ENCODE results near the gene FAM20C.

DNA sequence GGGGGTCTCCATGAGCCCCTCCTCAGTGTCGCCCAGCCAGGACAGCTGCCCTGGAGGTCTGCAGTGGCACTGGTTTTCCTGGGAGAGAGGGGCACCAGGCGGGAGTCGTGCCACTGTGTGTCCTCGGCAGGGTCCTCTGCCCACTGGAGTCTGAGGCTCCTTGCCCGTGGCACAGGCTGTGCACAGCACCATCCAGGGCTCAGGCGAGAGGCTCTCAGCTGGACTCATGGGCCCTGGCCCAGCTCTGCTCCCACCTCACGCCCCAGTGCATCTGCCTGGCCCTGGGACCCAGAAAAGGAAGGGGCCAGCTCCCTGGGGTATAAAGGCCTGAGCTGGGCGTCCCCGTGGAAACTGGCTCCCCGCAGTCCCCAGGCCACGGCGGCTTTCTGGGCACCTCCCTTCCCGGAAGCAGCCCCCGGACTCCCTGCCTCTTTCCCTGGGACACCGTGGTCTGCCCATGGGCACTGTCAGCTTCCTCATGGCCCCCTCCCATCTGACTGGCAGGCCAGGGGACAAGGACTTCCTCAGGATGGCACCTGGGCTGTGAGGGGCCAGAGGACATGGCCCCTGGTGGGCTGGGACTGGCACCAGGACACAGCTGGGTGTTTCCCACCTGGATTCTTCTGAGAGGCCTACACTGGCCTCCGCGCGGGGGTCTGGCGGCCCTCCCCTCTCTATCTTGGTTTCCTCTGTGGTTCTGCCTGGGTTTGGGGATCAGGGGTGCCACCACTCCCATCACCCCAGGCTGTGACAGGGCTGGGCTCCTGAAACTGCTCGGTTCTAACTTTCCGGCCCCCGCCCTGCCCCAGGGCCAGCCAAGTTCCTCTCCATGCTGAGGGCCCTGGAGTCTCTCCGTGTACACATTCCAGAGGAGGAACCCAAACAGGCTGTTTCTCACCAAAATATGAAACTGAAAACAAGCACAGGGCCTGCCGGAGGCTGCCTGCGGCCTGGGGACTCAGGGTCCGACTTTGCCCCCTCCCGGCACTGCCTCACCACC, 103.1 kb downstream of the FAM20C start:
- TF ChIP-seq, protein P1, sequence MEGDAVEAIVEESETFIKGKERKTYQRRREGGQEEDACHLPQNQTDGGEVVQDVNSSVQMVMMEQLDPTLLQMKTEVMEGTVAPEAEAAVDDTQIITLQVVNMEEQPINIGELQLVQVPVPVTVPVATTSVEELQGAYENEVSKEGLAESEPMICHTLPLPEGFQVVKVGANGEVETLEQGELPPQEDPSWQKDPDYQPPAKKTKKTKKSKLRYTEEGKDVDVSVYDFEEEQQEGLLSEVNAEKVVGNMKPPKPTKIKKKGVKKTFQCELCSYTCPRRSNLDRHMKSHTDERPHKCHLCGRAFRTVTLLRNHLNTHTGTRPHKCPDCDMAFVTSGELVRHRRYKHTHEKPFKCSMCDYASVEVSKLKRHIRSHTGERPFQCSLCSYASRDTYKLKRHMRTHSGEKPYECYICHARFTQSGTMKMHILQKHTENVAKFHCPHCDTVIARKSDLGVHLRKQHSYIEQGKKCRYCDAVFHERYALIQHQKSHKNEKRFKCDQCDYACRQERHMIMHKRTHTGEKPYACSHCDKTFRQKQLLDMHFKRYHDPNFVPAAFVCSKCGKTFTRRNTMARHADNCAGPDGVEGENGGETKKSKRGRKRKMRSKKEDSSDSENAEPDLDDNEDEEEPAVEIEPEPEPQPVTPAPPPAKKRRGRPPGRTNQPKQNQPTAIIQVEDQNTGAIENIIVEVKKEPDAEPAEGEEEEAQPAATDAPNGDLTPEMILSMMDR (tag by site-specific recombination; IDR thresholded peaks at IDR 0.05), result no peak
- TF ChIP-seq MYNN (tag by site-specific recombination; IDR thresholded peaks at IDR 0.05; ENCODE audit: borderline replicate concordance) (no peak), TRIM28 (IDR thresholded peaks at IDR 0.05; ENCODE audit: borderline replicate concordance, low read length) (no peak), ZNF670 (tag by site-specific recombination; IDR thresholded peaks at IDR 0.05; ENCODE audit: low read depth) (no peak)
